Astrocyte (in vitro differentiated cells and primary cell): Measurements from ENCODE around the gene C1orf141. TPM values are rescaled to one million over a fixed set of nuclear protein-coding genes. Genes with fewer than 3 reads are reported as not detected.

Source experiments
- DNase-seq: peaks from one replicate; pipeline ENCODE4 v3.0.0-alpha.2; 2010; ENCODE audit warnings: low read depth
- FAIRE-seq: peaks from 2 replicates; lab custom pipeline; 2011; peaks lifted over from hg19 to GRCh38; lab: Jason Lieb, UNC
- H2AFZ ChIP-seq: 2 replicates; pipeline ENCODE4 v1.6.0; 2012; ENCODE audit warnings: low read depth, low read length, inconsistent platforms
- H3K27ac ChIP-seq: 2 replicates; pipeline ENCODE4 v1.5.1; 2011; ENCODE audit warnings: low read depth, low read length, inconsistent platforms
- H3K27me3 ChIP-seq: 2 replicates; pipeline ENCODE4 v1.6.0; 2011; ENCODE audit warnings: low read length, inconsistent platforms; ENCODE audit not compliant: insufficient read depth
- H3K36me3 ChIP-seq: 2 replicates; pipeline ENCODE4 v1.5.1; 2011; ENCODE audit warnings: low read length, inconsistent platforms; ENCODE audit not compliant: insufficient read depth
- H3K4me1 ChIP-seq: 2 replicates; pipeline ENCODE4 v1.5.1; 2011; ENCODE audit warnings: low read length, inconsistent platforms; ENCODE audit not compliant: insufficient read depth
- H3K4me2 ChIP-seq: 2 replicates; pipeline ENCODE4 v1.6.0; 2012; ENCODE audit warnings: low read length, inconsistent platforms
- H3K4me3 ChIP-seq: 2 replicates; pipeline ENCODE4 v1.5.1; 2011; ENCODE audit warnings: low read depth, mild to moderate bottlenecking, low read length, inconsistent platforms; ENCODE audit not compliant: insufficient read depth
- H3K79me2 ChIP-seq: 2 replicates; pipeline ENCODE4 v1.6.0; 2012; ENCODE audit warnings: mild to moderate bottlenecking, low read length, inconsistent platforms; ENCODE audit not compliant: insufficient read depth
- H3K9ac ChIP-seq: 2 replicates; pipeline ENCODE4 v1.6.0; 2012; ENCODE audit warnings: mild to moderate bottlenecking, low read length, inconsistent platforms
- H3K9me3 ChIP-seq: 2 replicates; pipeline ENCODE4 v1.5.1; 2012; ENCODE audit warnings: low read depth, mild to moderate bottlenecking, low read length, inconsistent platforms; ENCODE audit not compliant: insufficient read depth
- H4K20me1 ChIP-seq: 2 replicates; pipeline ENCODE4 v1.6.0; 2012; ENCODE audit warnings: low read length, inconsistent platforms; ENCODE audit not compliant: insufficient read depth
- H3K27ac Mint-ChIP-seq: one replicate; pipeline ENCODE4 v1.8.0; 2021; ENCODE audit warnings: mild to moderate bottlenecking, mixed read lengths; ENCODE audit not compliant: unreplicated experiment
- H3K27me3 Mint-ChIP-seq: one replicate; pipeline ENCODE4 v1.8.0; 2021; ENCODE audit warnings: low read depth, mixed read lengths; ENCODE audit not compliant: unreplicated experiment
- H3K36me3 Mint-ChIP-seq: one replicate; pipeline ENCODE4 v1.8.0; 2021; ENCODE audit warnings: low read depth, mixed read lengths; ENCODE audit not compliant: unreplicated experiment
- H3K4me1 Mint-ChIP-seq: one replicate; pipeline ENCODE4 v1.8.0; 2021; ENCODE audit warnings: low read depth, mixed read lengths; ENCODE audit not compliant: unreplicated experiment
- H3K4me3 Mint-ChIP-seq: one replicate; pipeline ENCODE4 v1.8.0; 2021; ENCODE audit warnings: mild to moderate bottlenecking, moderate library complexity, mixed read lengths; ENCODE audit not compliant: unreplicated experiment
- H3K9me3 Mint-ChIP-seq: one replicate; pipeline ENCODE4 v1.8.0; 2021; ENCODE audit warnings: mild to moderate bottlenecking, mixed read lengths; ENCODE audit not compliant: unreplicated experiment
- CTCF ChIP-seq: IDR thresholded peaks from 2 replicates; pipeline ENCODE4 v1.5.1; 2011; ENCODE audit warnings: low read depth, mild to moderate bottlenecking, inconsistent platforms, low read length, moderate library complexity; ENCODE audit not compliant: insufficient read depth
- EZH2 ChIP-seq: IDR thresholded peaks from 2 replicates; pipeline ENCODE4 v1.6.1; 2012; ENCODE audit warnings: mild to moderate bottlenecking, low read length, inconsistent platforms; ENCODE audit not compliant: insufficient read depth
- total RNA-seq: library from RNA; stranded (reverse); gene quantifications from 2 replicates; pipeline ENCODE4 v1.2.1, GENCODE V29; 2021

C1orf141 gene
- total RNA-seq, 1 donor from 2014 or later: not detected

DNA sequence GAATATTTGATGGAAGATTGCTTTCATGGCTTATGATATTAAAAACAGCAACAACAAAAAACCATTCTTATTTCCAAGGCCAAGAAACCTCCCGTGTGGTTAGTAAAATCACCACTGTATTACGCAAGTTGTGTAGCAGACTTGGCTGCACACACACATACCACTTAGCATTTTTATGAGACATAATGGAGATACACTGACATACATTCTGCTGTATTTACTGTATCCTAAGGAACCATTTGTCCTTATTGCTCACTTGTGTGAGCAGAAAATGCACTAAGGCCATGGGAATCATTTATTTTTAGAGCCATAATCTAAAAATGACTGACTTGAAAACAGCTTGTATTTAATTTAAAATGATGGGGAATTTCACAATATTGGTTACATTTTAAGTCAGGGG lies 584 bp upstream of the C1orf141 start:
- no peak overlapping the region for H3K9ac ChIP-seq
- no peak for TF ChIP-seq CTCF
- no peak for TF ChIP-seq EZH2
- H3K27ac Mint-ChIP-seq: no peak overlapping the region
- H3K36me3 ChIP-seq: no peaks in the 10 kb centered on the region
- no peaks in the 10 kb centered on the region for H3K9me3 ChIP-seq
- no peak overlapping the region for H3K27ac ChIP-seq
- H3K4me1 ChIP-seq: no peaks in the 10 kb centered on the region
- peaks cover 4% of the 10 kb centered on the region for H3K27me3 Mint-ChIP-seq
- H3K4me2 ChIP-seq: peak overlapping the region; percentile 95
- DNase-seq (peak; percentile 84), FAIRE-seq (peak; percentile 81)
- no peak overlapping the region for H2AFZ ChIP-seq
- H3K4me3 Mint-ChIP-seq: no peak overlapping the region
- H3K36me3 Mint-ChIP-seq: no peaks in the 10 kb centered on the region
- no peaks in the 10 kb centered on the region for H3K4me1 Mint-ChIP-seq
- no peaks in the 10 kb centered on the region for H3K27me3 ChIP-seq
- H3K4me3 ChIP-seq: peak overlapping the region; percentile 61
- peaks cover 6% of the 10 kb centered on the region for H3K9me3 Mint-ChIP-seq
- H4K20me1 ChIP-seq: no peaks in the 10 kb centered on the region
- no peaks in the 10 kb centered on the region for H3K79me2 ChIP-seq

DNA sequence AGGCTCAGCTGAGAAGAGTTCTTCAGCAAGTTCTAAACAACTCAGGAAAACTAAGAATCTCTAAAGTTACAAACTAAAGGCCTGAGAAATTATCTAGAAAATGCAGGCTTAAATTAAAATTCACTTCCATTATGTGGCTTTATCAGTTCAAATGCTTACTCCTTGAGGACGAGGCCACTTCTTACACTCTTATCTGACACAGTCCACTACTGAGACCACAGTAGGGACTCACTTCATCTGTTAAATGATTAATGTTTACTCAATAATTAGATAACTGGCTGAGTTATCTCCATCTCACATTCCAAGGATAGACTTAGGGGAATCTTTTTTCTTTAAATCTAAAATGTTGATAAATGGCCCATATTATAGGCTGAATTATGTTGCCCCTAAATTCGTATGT lies 1.6 kb downstream of the C1orf141 start:
- H3K36me3 ChIP-seq: no peaks in the 10 kb centered on the region
- Mint-ChIP-seq H3K9me3 (no peaks in the 10 kb centered on the region), H3K4me1 (no peaks in the 10 kb centered on the region), H3K27ac (no peak overlapping the region), H3K27me3 (peaks cover 4% of the 10 kb centered on the region), H3K36me3 (no peaks in the 10 kb centered on the region), H3K4me3 (no peak overlapping the region)
- TF ChIP-seq CTCF (no peak), EZH2 (no peak)
- no peak overlapping the region for H2AFZ ChIP-seq
- H3K27ac ChIP-seq: no peak overlapping the region
- no peak overlapping the region for H3K4me2 ChIP-seq
- no peaks in the 10 kb centered on the region for H3K9me3 ChIP-seq
- FAIRE-seq: no peak
- DNase-seq: no peak
- no peak overlapping the region for H3K9ac ChIP-seq
- H4K20me1 ChIP-seq: no peaks in the 10 kb centered on the region
- no peaks in the 10 kb centered on the region for H3K79me2 ChIP-seq
- no peaks in the 10 kb centered on the region for H3K4me1 ChIP-seq
- no peaks in the 10 kb centered on the region for H3K27me3 ChIP-seq
- H3K4me3 ChIP-seq: no peak overlapping the region

DNA sequence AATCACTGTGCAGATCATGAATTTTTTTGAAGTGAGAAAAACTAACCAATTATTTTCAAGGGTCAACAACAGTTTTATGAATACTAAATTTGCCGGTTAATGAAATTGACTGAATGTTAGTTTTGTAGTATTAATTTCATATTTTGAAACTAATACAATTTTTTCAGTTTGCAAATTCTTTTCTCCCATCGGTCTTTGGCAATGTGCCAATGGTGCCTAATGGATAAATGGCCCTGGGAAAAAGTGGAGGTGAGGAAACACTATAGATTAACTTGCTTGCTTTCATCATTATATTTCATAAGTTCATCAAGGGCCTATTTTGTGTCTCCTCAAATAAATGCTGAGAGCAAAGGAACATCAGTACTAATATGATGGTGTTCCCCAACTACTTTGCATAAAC lies 4.1 kb downstream of the C1orf141 start:
- no peaks in the 10 kb centered on the region for H3K79me2 ChIP-seq
- H3K9ac ChIP-seq: no peak overlapping the region
- no peaks in the 10 kb centered on the region for H3K9me3 Mint-ChIP-seq
- FAIRE-seq (no peak), DNase-seq (no peak)
- H3K27ac Mint-ChIP-seq: no peak overlapping the region
- no peaks in the 10 kb centered on the region for H3K36me3 ChIP-seq
- no peak overlapping the region for H3K4me3 Mint-ChIP-seq
- peaks cover 7% of the 10 kb centered on the region for H3K4me1 Mint-ChIP-seq
- TF ChIP-seq CTCF (no peak), EZH2 (no peak)
- H3K4me3 ChIP-seq: no peak overlapping the region
- H3K9me3 ChIP-seq: no peaks in the 10 kb centered on the region
- H3K27me3 ChIP-seq: no peaks in the 10 kb centered on the region
- H3K4me2 ChIP-seq: no peak overlapping the region
- H2AFZ ChIP-seq: no peak overlapping the region
- H3K27me3 Mint-ChIP-seq: peaks cover 4% of the 10 kb centered on the region
- H3K4me1 ChIP-seq: no peaks in the 10 kb centered on the region
- no peak overlapping the region for H3K27ac ChIP-seq
- no peaks in the 10 kb centered on the region for H3K36me3 Mint-ChIP-seq
- H4K20me1 ChIP-seq: no peaks in the 10 kb centered on the region
